ENCODE results near the gene SBF2. TPM values are rescaled to one million over a fixed set of nuclear protein-coding genes. Genes with fewer than 3 reads are reported as not detected.

SBF2 gene
- total RNA-seq, 4 donors from 2014 or later: 44.6 to 59.4 (median 53.4) TPM

- no peaks in the 10 kb centered on the region for H3K9me3 ChIP-seq
- DNase-seq (ENCODE audit: extremely low spot score): no peak
- H3K4me3 ChIP-seq: no peak overlapping the region
- intact Hi-C loops (cut with DNase I): no loop called here
- no peaks in the 10 kb centered on the region for H3K4me1 ChIP-seq
- no peak for TF ChIP-seq POLR2A (IDR thresholded peaks at IDR 0.05; ENCODE audit: low read depth)
- TF ChIP-seq POLR2AphosphoS5 (IDR thresholded peaks at IDR 0.05): no peak
- TF ChIP-seq EP300 (IDR thresholded peaks at IDR 0.05): no peak
- TF ChIP-seq CTCF (IDR thresholded peaks at IDR 0.05): no peak
- no peak overlapping the region for H3K27ac ChIP-seq (replicated peaks in 1 of 4)
- H3K36me3 ChIP-seq: peaks cover 8 to 77% (median 48%) of the 10 kb centered on the region in 4 donors
- no peaks in the 10 kb centered on the region for H3K27me3 ChIP-seq
- WGBS: 86% methylated on average over 1 of the region's 1 CpG
Measured at GRCh38 chr11:9850224-9850895, 443.7 kb downstream of the SBF2 start.

- H3K27ac ChIP-seq (replicated peaks in 1 of 4): no peak overlapping the region
- intact Hi-C loops (cut with DNase I): no loop called here
- no peaks in the 10 kb centered on the region for H3K4me1 ChIP-seq
- peaks cover 8 to 77% (median 46%) of the 10 kb centered on the region in 4 donors for H3K36me3 ChIP-seq
- H3K4me3 ChIP-seq: no peak overlapping the region
- no peak for TF ChIP-seq POLR2A (IDR thresholded peaks at IDR 0.05; ENCODE audit: low read depth)
- no peaks in the 10 kb centered on the region for H3K9me3 ChIP-seq
- DNase-seq (ENCODE audit: extremely low spot score): no peak
- WGBS: 86% methylated on average over 1 of the region's 1 CpG
- no peaks in the 10 kb centered on the region for H3K27me3 ChIP-seq
Measured at GRCh38 chr11:9849389-9849788, 444.6 kb downstream of the SBF2 start.

- intact Hi-C loops (cut with DNase I): no loop called here
- 78% methylated on average over 3 of the region's 3 CpGs for WGBS
- no peak for DNase-seq (ENCODE audit: extremely low spot score)
- Histone ChIP-seq H3K27me3 (no peaks in the 10 kb centered on the region), H3K9me3 (no peaks in the 10 kb centered on the region), H3K4me3 (no peak overlapping the region), H3K27ac (replicated peaks in 1 of 4) (no peak overlapping the region), H3K36me3 (peaks cover 8 to 75% (median 54%) of the 10 kb centered on the region in 4 donors), H3K4me1 (no peaks in the 10 kb centered on the region)
- no peak for TF ChIP-seq EP300 (IDR thresholded peaks at IDR 0.05)
- no peak for TF ChIP-seq POLR2AphosphoS5 (IDR thresholded peaks at IDR 0.05)
- TF ChIP-seq CTCF (IDR thresholded peaks at IDR 0.05): no peak
Measured at GRCh38 chr11:9847636-9848035, 446.4 kb downstream of the SBF2 start.

GRCh38 chr11:9842923-9843322 is 451.1 kb downstream of the SBF2 start:
- WGBS: 85% methylated on average over 2 of the region's 2 CpGs
- Histone ChIP-seq H3K36me3 (peaks cover 4 to 72% (median 61%) of the 10 kb centered on the region in 4 donors), H3K4me3 (no peak overlapping the region), H3K4me1 (no peaks in the 10 kb centered on the region), H3K9me3 (no peaks in the 10 kb centered on the region), H3K27me3 (no peaks in the 10 kb centered on the region), H3K27ac (replicated peaks in 1 of 4) (no peak overlapping the region)
- intact Hi-C loops (cut with DNase I): no loop called here
- TF ChIP-seq POLR2A (IDR thresholded peaks at IDR 0.05; ENCODE audit: low read depth) (no peak), POLR2AphosphoS5 (IDR thresholded peaks at IDR 0.05) (no peak), EP300 (IDR thresholded peaks at IDR 0.05) (no peak), CTCF (IDR thresholded peaks at IDR 0.05) (no peak)
- no peak for DNase-seq (ENCODE audit: extremely low spot score)

GRCh38 chr11:9840460-9841004 is 453.5 kb downstream of the SBF2 start:
- Histone ChIP-seq H3K4me1 (no peaks in the 10 kb centered on the region), H3K36me3 (peaks cover 0 to 49% (median 41%) of the 10 kb centered on the region in 4 donors), H3K27me3 (no peaks in the 10 kb centered on the region), H3K4me3 (no peak overlapping the region), H3K27ac (replicated peaks in 1 of 4) (no peak overlapping the region), H3K9me3 (no peaks in the 10 kb centered on the region)
- intact Hi-C loops (cut with DNase I): no loop called here
- DNase-seq (ENCODE audit: extremely low spot score): no peak
- WGBS: 68% methylated on average over 1 of the region's 1 CpG
- TF ChIP-seq POLR2A (IDR thresholded peaks at IDR 0.05; ENCODE audit: low read depth): no peak
- TF ChIP-seq EP300 (IDR thresholded peaks at IDR 0.05): no peak
- TF ChIP-seq POLR2AphosphoS5 (IDR thresholded peaks at IDR 0.05): no peak
- no peak for TF ChIP-seq CTCF (IDR thresholded peaks at IDR 0.05)
